Gastroesophageal sphincter (tissue), 4 donors: Measurements from ENCODE around the gene MYH4. TPM values are rescaled to one million over a fixed set of nuclear protein-coding genes. Genes with fewer than 3 reads are reported as not detected.

Source experiments
- ATAC-seq: fragments of 150-250 bp; one replicate; pipeline ENCODE4 v1.9.1; 2016; ENCODE audit warnings: mild to moderate bottlenecking, moderate library complexity
- H3K27ac ChIP-seq, 4 donors: fragments of 200-600 bp; sonication (generic) in 3 of 4; 1 replicate in 3 of 4; 2 replicates in 1 of 4; pipeline ENCODE4 v1.5.1; 2016 to 2019
- H3K27me3 ChIP-seq: fragments of 200-600 bp; sonication (generic); one replicate; pipeline ENCODE4 v1.5.1; 2019
- H3K36me3 ChIP-seq, 2 donors: fragments of 200-600 bp; sonication (generic); one replicate each; pipeline ENCODE4 v1.5.1; 2019; ENCODE audit warnings: control low read depth in 1 of 2
- H3K4me1 ChIP-seq, 3 donors: fragments of 200-600 bp; sonication (generic); 1 replicate in 2 of 3; 2 replicates in 1 of 3; pipeline ENCODE4 v1.5.1; 2016 to 2019; ENCODE audit warnings: control low read depth in 2 of 3
- H3K4me3 ChIP-seq, 2 donors: fragments of 200-600 bp; sonication (generic); one replicate each; pipeline ENCODE4 v1.5.1; 2019; ENCODE audit warnings: mild to moderate bottlenecking in 1 of 2, moderate library complexity in 1 of 2
- H3K9me3 ChIP-seq, 3 donors: fragments of 200-600 bp; sonication (generic); one replicate each; pipeline ENCODE4 v1.5.1; 2017 to 2019; ENCODE audit warnings: control low read depth in 2 of 3
- CTCF ChIP-seq, 4 experiments: fragments of 200-600 bp in 2 of 4; fragments of 450-650 bp in 2 of 4; sonication (generic) in 1 of 4; IDR thresholded peaks; one replicate each; pipeline ENCODE4 v1.5.1; 2017 to 2019; ENCODE audit warnings: antibody characterized with exemption in 4 of 4, mild to moderate bottlenecking in 2 of 4, moderate library complexity in 2 of 4
- EP300 ChIP-seq: sonication (generic); formaldehyde crosslinking; IDR thresholded peaks from one replicate; pipeline ENCODE4 v1.6.1; 2017; ENCODE audit warnings: antibody characterized with exemption, mild to moderate bottlenecking
- POLR2A ChIP-seq, 2 donors: fragments of 450-650 bp; IDR thresholded peaks; one replicate each; pipeline ENCODE4 v1.6.1; 2017; ENCODE audit warnings: antibody characterized with exemption in 2 of 2, mild to moderate bottlenecking in 2 of 2, moderate library complexity in 1 of 2
- POLR2AphosphoS5 ChIP-seq: sonication (generic); formaldehyde crosslinking; IDR thresholded peaks from one replicate; pipeline ENCODE4 v1.6.1; 2017; ENCODE audit warnings: antibody characterized with exemption
- WGBS, 2 donors: methylation state at CpG; one replicate each; pipeline ENCODE4 v1.1.5; 2018; ENCODE audit warnings: low coverage in 1 of 2; 5-methylcytosine and 5-hydroxymethylcytosine counted together
- total RNA-seq, 4 donors: library from RNA; depleted of rRNA; stranded (reverse); fragments of >200 nt; gene quantifications; one replicate each; pipeline ENCODE4 v1.1.0, GENCODE V29; 2016

Gene MYH4
- total RNA-seq, 4 donors from 2014 or later: not detected

- no peak for ATAC-seq
- Histone ChIP-seq H3K4me1 (no peaks in the 10 kb centered on the region), H3K4me3 (no peak overlapping the region), H3K36me3 (no peaks in the 10 kb centered on the region), H3K9me3 (no peaks in the 10 kb centered on the region), H3K27ac (no peak overlapping the region), H3K27me3 (no peaks in the 10 kb centered on the region)
- 28 to 40% methylated on average over 3 of the region's 3 CpGs for WGBS, 2 donors
- TF ChIP-seq EP300 (no peak), POLR2A (IDR thresholded peaks at IDR 0.05) (no peak), POLR2AphosphoS5 (no peak), CTCF (IDR thresholded peaks at IDR 0.05) (no peak)
Observed at GRCh38 chr17:10417431-10417830, 51.9 kb downstream of the MYH4 start.

GRCh38 chr17:10415161-10415560 lies 54.2 kb downstream of the MYH4 start:
- Histone ChIP-seq H3K36me3 (no peaks in the 10 kb centered on the region), H3K9me3 (no peaks in the 10 kb centered on the region), H3K27ac (no peak overlapping the region), H3K4me3 (no peak overlapping the region), H3K4me1 (no peaks in the 10 kb centered on the region), H3K27me3 (no peaks in the 10 kb centered on the region)
- WGBS, 2 donors: 71 to 80% methylated on average over 3 to 4 of the region's 4 CpGs
- ATAC-seq: no peak
- TF ChIP-seq CTCF (IDR thresholded peaks at IDR 0.05) (no peak), POLR2AphosphoS5 (no peak), POLR2A (IDR thresholded peaks at IDR 0.05) (no peak), EP300 (no peak)

- TF ChIP-seq CTCF (IDR thresholded peaks at IDR 0.05) (no peak), POLR2A (IDR thresholded peaks at IDR 0.05) (no peak), POLR2AphosphoS5 (no peak), EP300 (no peak)
- no peak for ATAC-seq
- no peaks in the 10 kb centered on the region for H3K4me1 ChIP-seq
- H3K4me3 ChIP-seq: no peak overlapping the region
- no peak overlapping the region for H3K27ac ChIP-seq
- H3K27me3 ChIP-seq: peaks cover 7% of the 10 kb centered on the region
- H3K9me3 ChIP-seq: no peaks in the 10 kb centered on the region
- no peaks in the 10 kb centered on the region for H3K36me3 ChIP-seq
Observed at GRCh38 chr17:10403589-10403988, 65.8 kb downstream of the MYH4 start.

GRCh38 chr17:10398352-10398751 lies 71.0 kb downstream of the MYH4 start:
- H3K4me3 ChIP-seq: no peak overlapping the region
- no peak for TF ChIP-seq POLR2AphosphoS5
- no peak for TF ChIP-seq CTCF (IDR thresholded peaks at IDR 0.05)
- TF ChIP-seq POLR2A (IDR thresholded peaks at IDR 0.05): no peak
- no peak for TF ChIP-seq EP300
- no peak overlapping the region for H3K27ac ChIP-seq
- WGBS, 2 donors: 62 to 95% methylated on average over 3 to 4 of the region's 9 CpGs
- no peaks in the 10 kb centered on the region for H3K9me3 ChIP-seq
- no peaks in the 10 kb centered on the region for H3K4me1 ChIP-seq
- H3K36me3 ChIP-seq: no peaks in the 10 kb centered on the region
- ATAC-seq: no peak
- H3K27me3 ChIP-seq: peaks cover 7% of the 10 kb centered on the region

GRCh38 chr17:10396524-10397163 lies 72.7 kb downstream of the MYH4 start:
- H3K27ac ChIP-seq: no peak overlapping the region
- WGBS, 2 donors: 70 to 73% methylated on average over 12 to 13 of the region's 14 CpGs
- no peak for ATAC-seq
- no peaks in the 10 kb centered on the region for H3K9me3 ChIP-seq
- peaks cover 7% of the 10 kb centered on the region for H3K27me3 ChIP-seq
- H3K4me1 ChIP-seq: no peaks in the 10 kb centered on the region
- TF ChIP-seq POLR2AphosphoS5: no peak
- H3K36me3 ChIP-seq: no peaks in the 10 kb centered on the region
- H3K4me3 ChIP-seq: no peak overlapping the region
